Right lobe of liver (tissue), 4 donors: Measurements from ENCODE around the gene PMS1.

Experiments used
- POLR2A ChIP-seq: fragments of 450-650 bp; IDR thresholded peaks from one replicate; pipeline ENCODE4 v1.6.1; 2017; ENCODE audit warnings: antibody characterized with exemption, mild to moderate bottlenecking
- TF ChIP-seq, protein P1 (sequence below), 4 donors: fragments of 200-600 bp in 3 of 4; fragments of 450-650 bp in 1 of 4; IDR thresholded peaks; one replicate each; pipeline versions ENCODE4 v1.5.1 to v1.8.0; 2016 to 2022; ENCODE audit warnings: antibody characterized with exemption in 4 of 4, mild to moderate bottlenecking in 2 of 4
- donor health status: DM: no; HTN: no; CAD: no.
- donor health status: DM: no; HTN: no; CAD: no.
- donor health status: DM: no; HTN: yes; CAD: no.

DNA sequence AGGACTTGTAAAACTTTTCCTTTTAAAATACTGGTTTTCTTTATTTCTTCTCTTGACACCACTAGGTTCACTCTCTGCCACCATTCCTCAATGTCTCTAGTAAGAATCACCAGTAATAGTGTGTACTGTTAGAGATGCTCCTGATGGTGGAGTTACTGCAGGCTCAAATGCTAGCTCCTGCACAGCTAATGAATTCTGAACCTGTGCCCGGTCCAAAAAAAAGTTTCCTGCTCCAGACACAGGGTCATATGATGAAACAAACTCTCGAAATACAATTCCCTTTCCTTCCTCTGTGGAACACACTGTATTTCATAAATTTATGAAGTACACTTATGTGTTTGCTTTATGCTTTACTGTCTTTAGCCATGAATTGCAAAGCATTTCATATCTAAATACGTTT lies 19.2 kb downstream of the PMS1 start:
- TF ChIP-seq, protein P1, sequence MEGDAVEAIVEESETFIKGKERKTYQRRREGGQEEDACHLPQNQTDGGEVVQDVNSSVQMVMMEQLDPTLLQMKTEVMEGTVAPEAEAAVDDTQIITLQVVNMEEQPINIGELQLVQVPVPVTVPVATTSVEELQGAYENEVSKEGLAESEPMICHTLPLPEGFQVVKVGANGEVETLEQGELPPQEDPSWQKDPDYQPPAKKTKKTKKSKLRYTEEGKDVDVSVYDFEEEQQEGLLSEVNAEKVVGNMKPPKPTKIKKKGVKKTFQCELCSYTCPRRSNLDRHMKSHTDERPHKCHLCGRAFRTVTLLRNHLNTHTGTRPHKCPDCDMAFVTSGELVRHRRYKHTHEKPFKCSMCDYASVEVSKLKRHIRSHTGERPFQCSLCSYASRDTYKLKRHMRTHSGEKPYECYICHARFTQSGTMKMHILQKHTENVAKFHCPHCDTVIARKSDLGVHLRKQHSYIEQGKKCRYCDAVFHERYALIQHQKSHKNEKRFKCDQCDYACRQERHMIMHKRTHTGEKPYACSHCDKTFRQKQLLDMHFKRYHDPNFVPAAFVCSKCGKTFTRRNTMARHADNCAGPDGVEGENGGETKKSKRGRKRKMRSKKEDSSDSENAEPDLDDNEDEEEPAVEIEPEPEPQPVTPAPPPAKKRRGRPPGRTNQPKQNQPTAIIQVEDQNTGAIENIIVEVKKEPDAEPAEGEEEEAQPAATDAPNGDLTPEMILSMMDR (IDR thresholded peaks at IDR 0.05): no peak
- TF ChIP-seq POLR2A: no peak
